Measurements from ENCODE around the gene PLCB2. TPM values are rescaled to one million over a fixed set of nuclear protein-coding genes. Genes with fewer than 3 reads are reported as not detected.
A peak's percentile ranks its signal among the peaks of the same experiment; 100 is the strongest.

The PLCB2 gene
- total and polyA plus RNA-seq, 7 experiments from 2014 or later: 19.8 to 359 (median 181) TPM

DNA sequence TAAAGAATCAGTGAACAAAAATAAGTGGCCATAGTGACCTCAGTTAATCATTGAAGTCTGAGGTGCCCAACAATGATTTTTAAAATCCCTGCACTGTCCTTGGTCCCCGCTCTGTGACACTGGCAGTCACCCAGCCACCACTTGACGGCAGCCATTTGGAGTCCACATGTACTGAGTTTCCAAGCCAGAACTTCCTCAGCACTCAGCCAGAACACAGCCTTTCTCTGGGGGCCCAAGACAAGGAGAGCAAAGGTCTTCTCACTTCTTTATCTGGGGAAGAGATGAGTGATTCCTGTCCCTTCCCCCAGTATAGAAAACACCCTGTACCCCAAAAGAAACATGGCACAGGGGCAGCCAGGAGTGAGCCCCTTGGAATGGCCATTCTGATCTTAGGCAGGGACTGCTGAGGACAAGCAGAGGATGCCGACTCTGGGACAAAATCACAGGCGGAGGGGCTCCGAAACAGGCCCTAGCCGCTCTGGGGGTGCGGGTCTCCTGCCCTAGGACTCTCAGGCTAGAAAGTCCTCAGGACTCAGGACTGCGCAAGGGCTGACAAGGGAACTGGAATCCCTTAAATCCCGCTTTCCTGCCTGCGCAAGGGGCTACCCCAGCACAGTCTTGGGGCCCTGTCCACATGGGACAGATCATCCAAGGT, 56.1 kb downstream of the PLCB2 start:
- DNase-seq (no peak), ATAC-seq (no peak)
- Histone ChIP-seq H3K4me3 (ENCODE audit: low read length) (no peak overlapping the region), H3K27ac (ENCODE audit: low read depth, low read length) (no peak overlapping the region), H3K27me3 (ENCODE audit: control insufficient read depth in 2 of 2, insufficient read depth in 2 of 2, low read length in 2 of 2) (peaks cover 0 to 3% of the 10 kb centered on the region in 2 donors), H3K36me3 (ENCODE audit: control insufficient read depth in 2 of 3, insufficient read depth in 3 of 3, low read length in 3 of 3) (no peaks in the 10 kb centered on the region), H3K9me3 (ENCODE audit: control insufficient read depth in 2 of 3, low read length in 3 of 3) (no peaks in the 10 kb centered on the region), H3K4me1 (ENCODE audit: control insufficient read depth in 2 of 2, insufficient read depth in 2 of 2, low read length in 2 of 2) (peaks cover 0 to 5% of the 10 kb centered on the region in 2 donors)
- no peaks in the 10 kb centered on the region for H3K36me3 Mint-ChIP-seq
- CTCF ChIA-PET: interaction anchor here (1.3 kb wide), 1 partner anchor 34 kb away, joined by 3 read pairs; no protein-coding TSS in a partner anchor
- no peak overlapping the region for H3K27ac Mint-ChIP-seq
- POLR2A ChIA-PET: no interaction called here
- peaks cover 27 to 56% (median 36%) of the 10 kb centered on the region in 5 donors for H3K27me3 Mint-ChIP-seq
- H3K9me3 Mint-ChIP-seq: no peaks in the 10 kb centered on the region
- peak overlapping the region; percentile 23 to 81 (median 40) for H3K4me3 Mint-ChIP-seq
- intact Hi-C loops (cut with micrococcal nuclease): no loop called here
- H3K4me1 Mint-ChIP-seq: peaks cover 4 to 17% (median 9%) of the 10 kb centered on the region in 7 donors

DNA sequence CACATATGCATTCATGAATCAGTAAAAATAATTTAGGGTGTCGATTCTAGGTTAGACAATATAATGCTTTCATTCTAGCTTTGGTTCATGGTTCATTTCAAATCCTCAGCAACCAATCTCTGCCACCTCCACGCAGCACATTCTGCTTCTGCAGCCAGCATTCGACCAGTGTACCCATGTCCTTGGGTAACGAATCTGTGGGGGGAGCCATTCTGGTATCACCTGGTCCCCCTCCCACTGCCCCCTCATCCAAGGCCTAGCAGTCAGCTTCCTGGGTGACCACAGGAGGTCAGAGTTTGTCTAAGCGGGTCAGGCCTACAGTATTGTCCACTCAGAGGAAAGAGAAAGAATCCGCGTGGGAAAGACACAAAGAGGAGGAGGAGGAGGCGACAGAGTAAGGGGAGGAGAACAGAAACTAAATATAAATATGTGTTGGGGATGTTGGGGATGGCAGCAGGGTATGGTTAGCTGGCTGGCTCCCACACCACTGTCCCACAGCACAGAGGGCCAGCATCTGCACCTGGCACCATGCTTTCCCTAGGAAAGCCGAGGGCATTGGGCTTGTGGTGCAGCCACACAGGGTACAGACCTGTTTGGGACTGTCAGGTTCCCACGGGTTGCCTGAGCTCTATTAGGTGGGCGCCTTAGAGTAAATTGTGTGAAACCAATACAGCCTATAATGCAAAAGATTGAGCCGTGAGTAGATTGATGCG, 56.8 kb downstream of the PLCB2 start:
- no peak overlapping the region for H3K4me3 ChIP-seq (ENCODE audit: low read length)
- H3K4me3 Mint-ChIP-seq: peak overlapping the region in 9 of 10 donors; percentile 14 to 81 (median 34)
- ATAC-seq (no peak), DNase-seq (no peak)
- no peak overlapping the region for H3K27ac Mint-ChIP-seq
- ChIA-PET POLR2A (no interaction called here), CTCF (interaction anchor here (1.3 kb wide), 1 partner anchor 34 kb away, joined by 3 read pairs; no protein-coding TSS in a partner anchor)
- H3K36me3 Mint-ChIP-seq: no peaks in the 10 kb centered on the region
- H3K4me1 ChIP-seq (ENCODE audit: control insufficient read depth in 2 of 2, insufficient read depth in 2 of 2, low read length in 2 of 2): no peaks in the 10 kb centered on the region
- H3K9me3 ChIP-seq (ENCODE audit: control insufficient read depth in 2 of 3, low read length in 3 of 3): no peaks in the 10 kb centered on the region
- H3K27ac ChIP-seq (ENCODE audit: low read depth, low read length): no peak overlapping the region
- H3K9me3 Mint-ChIP-seq: no peaks in the 10 kb centered on the region
- intact Hi-C loops (cut with micrococcal nuclease): no loop called here
- peaks cover 4 to 17% (median 9%) of the 10 kb centered on the region in 7 donors for H3K4me1 Mint-ChIP-seq
- H3K27me3 ChIP-seq (ENCODE audit: control insufficient read depth in 2 of 2, insufficient read depth in 2 of 2, low read length in 2 of 2): peaks cover 0 to 3% of the 10 kb centered on the region in 2 donors
- peaks cover 27 to 56% (median 36%) of the 10 kb centered on the region in 5 donors for H3K27me3 Mint-ChIP-seq
- no peaks in the 10 kb centered on the region for H3K36me3 ChIP-seq (ENCODE audit: control insufficient read depth in 2 of 3, insufficient read depth in 3 of 3, low read length in 3 of 3)

DNA sequence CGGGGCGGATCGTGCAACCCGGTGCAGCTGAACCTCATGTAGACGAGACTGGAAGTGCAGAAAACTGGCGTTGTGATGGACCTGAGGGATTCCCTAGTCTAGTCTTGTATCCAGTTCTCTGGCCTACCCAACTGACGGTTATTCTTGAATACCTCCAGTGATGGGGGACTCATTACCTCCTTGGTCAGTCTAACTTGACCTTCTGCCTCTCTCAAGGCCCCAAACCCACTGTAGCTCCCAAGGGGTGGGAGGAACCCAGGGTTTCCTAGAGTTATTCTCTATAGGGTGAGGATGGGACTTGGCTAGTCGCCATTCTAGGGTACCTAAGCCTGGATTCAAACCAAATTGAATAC, 57.5 kb downstream of the PLCB2 start:
- H3K27ac ChIP-seq (ENCODE audit: low read depth, low read length): no peak overlapping the region
- peaks cover 27 to 54% (median 35%) of the 10 kb centered on the region in 5 donors for H3K27me3 Mint-ChIP-seq
- ATAC-seq: no peak
- no peaks in the 10 kb centered on the region for H3K4me1 ChIP-seq (ENCODE audit: control insufficient read depth in 2 of 2, insufficient read depth in 2 of 2, low read length in 2 of 2)
- no peak for DNase-seq
- no peak overlapping the region for H3K4me3 ChIP-seq (ENCODE audit: low read length)
- H3K4me1 Mint-ChIP-seq: peaks cover 4 to 17% (median 9%) of the 10 kb centered on the region in 7 donors
- H3K36me3 ChIP-seq (ENCODE audit: control insufficient read depth in 2 of 3, insufficient read depth in 3 of 3, low read length in 3 of 3): no peaks in the 10 kb centered on the region
- POLR2A ChIA-PET: no interaction called here
- CTCF ChIA-PET: interaction anchor here (1.3 kb wide), 1 partner anchor 33 kb away, joined by 3 read pairs; no protein-coding TSS in a partner anchor
- H3K27me3 ChIP-seq (ENCODE audit: control insufficient read depth in 2 of 2, insufficient read depth in 2 of 2, low read length in 2 of 2): peaks cover 0 to 3% of the 10 kb centered on the region in 2 donors
- no peak overlapping the region for H3K4me3 Mint-ChIP-seq
- intact Hi-C loops (cut with micrococcal nuclease): no loop called here
- no peak overlapping the region for H3K27ac Mint-ChIP-seq
- H3K9me3 ChIP-seq (ENCODE audit: control insufficient read depth in 2 of 3, low read length in 3 of 3): no peaks in the 10 kb centered on the region
- no peaks in the 10 kb centered on the region for H3K36me3 Mint-ChIP-seq
- H3K9me3 Mint-ChIP-seq: no peaks in the 10 kb centered on the region

DNA sequence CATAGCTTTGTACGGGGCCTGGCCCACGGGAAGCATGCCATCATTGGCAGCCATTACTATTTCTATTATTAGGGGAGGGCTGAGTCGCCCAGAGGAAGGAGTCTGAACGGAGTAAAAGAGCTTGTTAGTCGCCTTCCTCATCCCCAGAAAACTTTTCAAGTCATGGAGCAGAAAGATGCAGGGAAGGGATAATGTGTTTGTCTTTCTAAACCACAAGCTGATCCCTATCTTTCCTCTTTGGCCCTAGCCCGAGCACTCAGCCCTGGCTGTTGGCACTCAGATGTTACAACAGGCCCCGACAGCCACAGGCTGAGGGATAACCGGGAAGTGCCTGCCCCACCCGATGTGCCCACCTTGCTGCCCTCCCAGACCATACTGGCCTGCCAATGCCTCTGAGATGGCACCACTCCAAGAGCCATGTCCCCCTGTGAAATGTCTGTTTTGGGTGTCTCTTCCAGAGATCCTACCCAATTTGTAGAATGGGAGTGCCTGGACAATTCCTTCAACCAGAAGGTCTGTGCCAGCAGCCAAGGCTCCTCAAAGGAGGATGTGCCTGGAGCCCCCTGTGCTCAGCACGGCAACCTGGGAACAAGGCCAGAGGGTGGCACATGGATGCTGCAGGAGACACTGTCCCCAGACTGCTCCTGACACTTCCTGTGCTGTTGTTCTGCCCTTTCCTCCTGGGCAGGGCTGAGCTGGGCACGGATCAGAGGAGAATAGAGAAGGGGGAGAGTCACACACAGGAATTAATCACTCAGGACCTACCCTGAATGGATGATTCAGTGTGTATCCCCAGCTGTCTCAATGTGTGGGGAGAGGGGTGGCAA, 58.0 kb downstream of the PLCB2 start:
- Mint-ChIP-seq H3K27me3 (peaks cover 25 to 49% (median 30%) of the 10 kb centered on the region in 5 donors), H3K9me3 (no peaks in the 10 kb centered on the region), H3K4me1 (peaks cover 4 to 17% (median 9%) of the 10 kb centered on the region in 7 donors), H3K27ac (no peak overlapping the region), H3K36me3 (no peaks in the 10 kb centered on the region), H3K4me3 (no peak overlapping the region)
- H3K27me3 ChIP-seq (ENCODE audit: control insufficient read depth in 2 of 2, insufficient read depth in 2 of 2, low read length in 2 of 2): peaks cover 0 to 3% of the 10 kb centered on the region in 2 donors
- no peak for DNase-seq
- no peaks in the 10 kb centered on the region for H3K9me3 ChIP-seq (ENCODE audit: control insufficient read depth in 2 of 3, low read length in 3 of 3)
- ATAC-seq: no peak
- no peaks in the 10 kb centered on the region for H3K36me3 ChIP-seq (ENCODE audit: control insufficient read depth in 2 of 3, insufficient read depth in 3 of 3, low read length in 3 of 3)
- H3K4me1 ChIP-seq (ENCODE audit: control insufficient read depth in 2 of 2, insufficient read depth in 2 of 2, low read length in 2 of 2): no peaks in the 10 kb centered on the region
- ChIA-PET CTCF (interaction anchor here (1.3 kb wide), 1 partner anchor 33 kb away, joined by 3 read pairs; no protein-coding TSS in a partner anchor), POLR2A (no interaction called here)
- H3K4me3 ChIP-seq (ENCODE audit: low read length): no peak overlapping the region
- intact Hi-C loops (cut with micrococcal nuclease): no loop called here
- no peak overlapping the region for H3K27ac ChIP-seq (ENCODE audit: low read depth, low read length)

DNA sequence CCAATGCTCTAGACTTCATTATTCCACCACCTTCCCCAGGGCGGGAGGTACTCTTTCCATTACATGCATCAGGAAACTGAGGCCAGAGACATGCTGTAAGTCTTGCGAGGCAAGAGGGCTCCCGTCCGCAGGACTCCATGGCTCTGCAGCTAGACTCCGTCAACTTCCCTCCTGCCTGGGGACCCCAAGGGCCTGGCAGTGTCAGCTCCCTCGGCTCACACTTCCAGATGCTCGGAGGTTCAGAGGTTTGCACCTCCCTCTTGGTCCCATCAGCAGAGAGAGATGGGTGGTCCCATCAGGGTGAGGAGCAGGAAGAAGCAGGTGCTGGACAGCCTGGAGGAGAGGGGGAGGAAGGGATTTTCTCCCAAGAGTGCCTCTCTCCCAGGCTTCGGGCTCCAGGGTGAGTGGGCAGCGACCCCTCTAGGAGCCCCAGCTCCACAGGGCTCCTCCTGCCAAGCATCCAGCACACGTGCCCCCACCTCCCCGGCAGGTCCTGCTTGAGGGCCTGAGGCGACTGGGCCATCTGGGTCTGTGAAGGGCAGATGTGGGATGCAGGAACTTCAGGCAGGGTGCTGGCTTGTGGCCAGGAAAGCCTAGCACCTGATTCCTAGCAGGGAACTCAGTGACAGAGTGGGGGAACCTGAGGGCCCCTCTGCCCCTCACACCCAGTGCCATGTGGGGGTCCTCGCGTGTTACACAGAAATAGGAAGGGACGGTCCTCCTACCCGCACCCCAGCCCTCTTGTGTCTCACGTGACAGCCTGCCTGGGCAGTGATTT, 59.5 kb downstream of the PLCB2 start:
- ChIA-PET POLR2A (no interaction called here), CTCF (no interaction called here)
- no peak overlapping the region for H3K4me3 ChIP-seq (ENCODE audit: low read length)
- H3K9me3 Mint-ChIP-seq: no peaks in the 10 kb centered on the region
- no peaks in the 10 kb centered on the region for H3K9me3 ChIP-seq (ENCODE audit: control insufficient read depth in 2 of 3, low read length in 3 of 3)
- intact Hi-C loops (cut with micrococcal nuclease): no loop called here
- ATAC-seq (no peak), DNase-seq (no peak)
- no peaks in the 10 kb centered on the region for H3K36me3 ChIP-seq (ENCODE audit: control insufficient read depth in 2 of 3, insufficient read depth in 3 of 3, low read length in 3 of 3)
- H3K27me3 ChIP-seq (ENCODE audit: control insufficient read depth in 2 of 2, insufficient read depth in 2 of 2, low read length in 2 of 2): peaks cover 0 to 3% of the 10 kb centered on the region in 2 donors
- H3K27ac Mint-ChIP-seq: no peak overlapping the region
- H3K4me1 Mint-ChIP-seq: peaks cover 0 to 8% (median 6%) of the 10 kb centered on the region in 7 donors
- no peaks in the 10 kb centered on the region for H3K36me3 Mint-ChIP-seq
- peaks cover 12 to 34% (median 16%) of the 10 kb centered on the region in 5 donors for H3K27me3 Mint-ChIP-seq
- H3K4me3 Mint-ChIP-seq: no peak overlapping the region
- H3K4me1 ChIP-seq (ENCODE audit: control insufficient read depth in 2 of 2, insufficient read depth in 2 of 2, low read length in 2 of 2): no peaks in the 10 kb centered on the region
- H3K27ac ChIP-seq (ENCODE audit: low read depth, low read length): no peak overlapping the region

DNA sequence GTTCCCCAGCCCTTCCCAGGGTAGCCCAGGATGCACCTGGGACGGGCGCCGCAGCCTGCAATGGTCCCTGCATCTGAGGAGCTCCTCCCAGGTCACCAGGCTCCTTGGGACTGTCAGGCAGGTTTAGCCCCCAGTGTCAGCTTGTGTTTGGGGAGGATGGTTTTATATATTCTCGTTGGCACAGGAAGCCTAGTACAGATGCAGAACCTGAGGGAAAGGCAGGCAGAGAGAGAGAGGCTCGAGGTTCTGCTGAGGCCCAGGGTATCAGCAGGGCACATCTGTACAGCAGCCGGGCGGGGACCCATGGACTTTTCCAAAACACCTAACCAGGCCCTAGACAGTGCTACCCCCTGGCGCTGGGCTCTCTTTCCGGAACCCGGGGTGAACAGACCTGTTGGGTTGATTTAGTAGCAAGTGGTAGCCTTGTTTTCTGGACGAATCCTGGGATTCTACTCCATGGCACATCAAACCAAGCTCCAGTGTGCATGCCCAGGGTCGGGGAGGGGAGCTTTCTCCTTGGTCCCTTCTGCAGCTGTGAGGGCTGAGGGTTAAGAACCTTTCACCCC, 60.2 kb downstream of the PLCB2 start:
- Histone ChIP-seq H3K4me1 (ENCODE audit: control insufficient read depth in 2 of 2, insufficient read depth in 2 of 2, low read length in 2 of 2) (no peaks in the 10 kb centered on the region), H3K27ac (ENCODE audit: low read depth, low read length) (no peak overlapping the region), H3K36me3 (ENCODE audit: control insufficient read depth in 2 of 3, insufficient read depth in 3 of 3, low read length in 3 of 3) (no peaks in the 10 kb centered on the region), H3K4me3 (ENCODE audit: low read length) (no peak overlapping the region), H3K27me3 (ENCODE audit: control insufficient read depth in 2 of 2, insufficient read depth in 2 of 2, low read length in 2 of 2) (no peaks in the 10 kb centered on the region), H3K9me3 (ENCODE audit: control insufficient read depth in 2 of 3, low read length in 3 of 3) (no peaks in the 10 kb centered on the region)
- Mint-ChIP-seq H3K4me1 (peaks cover 0 to 5% (median 3%) of the 10 kb centered on the region in 7 donors), H3K4me3 (no peak overlapping the region), H3K27ac (no peak overlapping the region), H3K27me3 (peaks cover 9 to 30% (median 11%) of the 10 kb centered on the region in 5 donors), H3K9me3 (no peaks in the 10 kb centered on the region), H3K36me3 (no peaks in the 10 kb centered on the region)
- DNase-seq (no peak), ATAC-seq (no peak)
- POLR2A ChIA-PET: no interaction called here
- intact Hi-C loops (cut with micrococcal nuclease): no loop called here
- CTCF ChIA-PET: interaction anchor here (1.2 kb wide), 1 partner anchor 9 kb away, joined by 4 read pairs; the partner anchor contains the start of gene PAK6
